Aorta (tissue), 5 donors: ENCODE data around the gene FHAD1. TPM values are rescaled to one million over a fixed set of nuclear protein-coding genes. Genes with fewer than 3 reads are reported as not detected.

Experiments used
- ATAC-seq: fragments of 200-7000 bp; cut with Tn5 transposase; one replicate; pipeline ENCODE4 v1.9.1; 2022; ENCODE audit warnings: moderate library complexity; ENCODE audit not compliant: low FRiP score
- DNase-seq, 2 donors: peaks; one replicate each; pipeline ENCODE4 v3.0.0-alpha.2; 2020
- H3K27ac ChIP-seq, 2 donors: one replicate each; pipeline ENCODE4 v1.5.1; 2013; ENCODE audit warnings: low read length in 2 of 2, mild to moderate bottlenecking in 2 of 2, moderate library complexity in 2 of 2, control low read depth in 1 of 2, inconsistent platforms in 1 of 2, low read depth in 1 of 2
- H3K27me3 ChIP-seq, 2 donors: one replicate each; pipeline ENCODE4 v1.6.1; 2013; ENCODE audit warnings: control low read depth in 1 of 2, low read length in 1 of 2, mild to moderate bottlenecking in 1 of 2, moderate library complexity in 1 of 2; ENCODE audit not compliant: insufficient read depth in 2 of 2, control insufficient read depth in 1 of 2
- H3K36me3 ChIP-seq, 2 donors: one replicate each; pipeline ENCODE4 v1.6.1; 2013; ENCODE audit warnings: control low read depth in 1 of 2, low read length in 1 of 2, mild to moderate bottlenecking in 1 of 2; ENCODE audit not compliant: insufficient read depth in 2 of 2, control insufficient read depth in 1 of 2
- H3K4me1 ChIP-seq, 2 donors: one replicate each; pipeline ENCODE4 v1.6.1; 2013; ENCODE audit warnings: low read length in 2 of 2, control low read depth in 1 of 2, mild to moderate bottlenecking in 1 of 2, moderate library complexity in 1 of 2; ENCODE audit not compliant: insufficient read depth in 2 of 2, control insufficient read depth in 1 of 2
- H3K4me3 ChIP-seq, 2 donors: one replicate each; pipeline ENCODE4 v1.5.1; 2013; ENCODE audit warnings: low read length in 2 of 2, control low read depth in 1 of 2, mild to moderate bottlenecking in 1 of 2
- H3K9me3 ChIP-seq: one replicate; pipeline ENCODE4 v1.6.1; 2013; ENCODE audit warnings: mild to moderate bottlenecking, low read length; ENCODE audit not compliant: control insufficient read depth
- WGBS, 2 donors: extraction: QIAGEN DNeasy Blood & Tissue Kit; methylation state at CpG; one replicate each; pipeline ENCODE4 v1.1.7; 2013; 5-methylcytosine and 5-hydroxymethylcytosine counted together
- intact Hi-C, 2 donors: fragments of 100-400 bp; cut with DNase I; formaldehyde crosslinking; loops; one replicate each; pipeline versions ENCODE4 v1.14.2 to v1.15.0; 2022
- polyA plus RNA-seq, 2 donors: library from polyadenylated mRNA; stranded (reverse); fragments of 200-250 nt; gene quantifications; one replicate each; pipeline ENCODE4 v1.2.3, GENCODE V29; 2013
- total RNA-seq, 2 donors: library from RNA; stranded (reverse); fragmentation: NEBNext Ultra II Directional; extraction: Animal tissue kit (Norgen Biotek cat#: 25700); gene quantifications; one replicate each; pipeline ENCODE4 v1.2.1, GENCODE V29; 2021
- donor health status: healthy with polysubstance abuse.
- donor health status: Bipolar disorder and iron deficiency.
- donor health status: DM: no; HTN: no; CAD: no.
- donor health status: DM: no; HTN: no; CAD: no.
- donor health status: DM: yes; HTN: yes; CAD: no.

Gene FHAD1
- total and polyA plus RNA-seq, 4 donors: 0.03 to 2.7 (median 0.32) TPM; not detected in 1

GRCh38 chr1:15213341-15213821 is 33.6 kb upstream of the FHAD1 start:
- DNase-seq: peak in 1 of 2 donors; percentile 66
- peak; percentile 40 for ATAC-seq
- H3K36me3 ChIP-seq: no peaks in the 10 kb centered on the region
- H3K9me3 ChIP-seq: no peaks in the 10 kb centered on the region
- H3K4me1 ChIP-seq: peaks cover 2 to 7% of the 10 kb centered on the region in 2 donors
- no peak overlapping the region for H3K4me3 ChIP-seq
- 3 to 4% methylated on average over 7 of the region's 7 CpGs for WGBS, 2 donors
- no peaks in the 10 kb centered on the region for H3K27me3 ChIP-seq
- H3K27ac ChIP-seq: peak overlapping the region; percentile 6 to 77
- intact Hi-C loops: loop anchor here (5.0 kb wide), 2 partner anchors 34 to 61 kb away; partner anchors contain the start of genes FHAD1 (in 1 of the 2) and TMEM51 (in 1 of the 2)

DNA sequence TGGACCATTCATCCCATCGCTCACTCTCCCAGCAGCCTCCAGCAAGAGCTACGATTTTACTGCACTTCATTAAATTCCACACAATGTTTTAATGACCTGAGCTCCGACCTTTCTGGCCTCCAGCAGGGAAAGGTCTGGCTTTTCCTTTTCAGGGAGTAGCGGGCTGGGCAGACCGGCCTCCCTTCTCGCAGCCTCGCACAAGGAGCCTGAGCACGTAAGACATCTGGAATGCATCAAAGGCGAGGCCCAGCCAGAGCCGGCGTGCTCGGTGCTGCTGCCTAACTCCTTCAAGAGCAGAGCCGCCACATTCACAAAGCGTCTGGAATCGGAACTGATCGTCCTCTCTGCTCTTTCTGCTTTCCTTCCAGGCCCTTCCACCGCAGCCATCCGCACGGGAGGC is 32.5 kb upstream of the FHAD1 start:
- no peaks in the 10 kb centered on the region for H3K9me3 ChIP-seq
- no peaks in the 10 kb centered on the region for H3K36me3 ChIP-seq
- intact Hi-C loops: loop anchor here (5.0 kb wide), 2 partner anchors 33 to 62 kb away; partner anchors contain the start of genes FHAD1 (in 1 of the 2) and TMEM51 (in 1 of the 2)
- H3K27ac ChIP-seq: peak overlapping the region in 1 of 2 donors; percentile 48
- no peaks in the 10 kb centered on the region for H3K27me3 ChIP-seq
- peak; percentile 37 for ATAC-seq
- H3K4me1 ChIP-seq: peaks cover 0 to 7% of the 10 kb centered on the region in 2 donors
- peak; percentile 67 to 78 for DNase-seq
- H3K4me3 ChIP-seq: no peak overlapping the region
- 39 to 45% methylated on average over 19 of the region's 19 CpGs for WGBS, 2 donors

DNA sequence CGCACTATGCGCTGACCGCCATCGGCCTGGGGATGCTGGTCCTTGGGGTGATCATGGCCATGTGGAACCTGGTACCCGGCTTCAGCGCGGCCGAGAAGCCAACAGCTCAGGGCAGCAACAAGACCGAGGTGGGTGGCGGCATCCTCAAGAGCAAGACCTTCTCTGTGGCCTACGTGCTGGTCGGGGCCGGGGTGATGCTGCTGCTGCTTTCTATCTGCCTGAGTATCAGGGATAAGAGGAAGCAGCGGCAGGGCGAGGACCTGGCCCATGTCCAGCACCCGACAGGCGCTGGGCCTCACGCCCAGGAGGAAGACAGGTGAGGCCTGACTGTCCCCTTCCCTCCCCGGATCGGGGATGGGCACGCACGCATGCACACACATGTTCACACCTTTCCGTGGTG is 31.9 kb upstream of the FHAD1 start:
- intact Hi-C loops: no loop called here
- Histone ChIP-seq H3K27me3 (no peaks in the 10 kb centered on the region), H3K4me1 (peaks cover 0 to 4% of the 10 kb centered on the region in 2 donors), H3K4me3 (no peak overlapping the region), H3K36me3 (no peaks in the 10 kb centered on the region), H3K9me3 (no peaks in the 10 kb centered on the region), H3K27ac (peak overlapping the region in 1 of 2 donors; percentile 48)
- 89 to 91% methylated on average over 23 of the region's 23 CpGs for WGBS, 2 donors
- DNase-seq (peak in 1 of 2 donors; percentile 71), ATAC-seq (no peak)

DNA sequence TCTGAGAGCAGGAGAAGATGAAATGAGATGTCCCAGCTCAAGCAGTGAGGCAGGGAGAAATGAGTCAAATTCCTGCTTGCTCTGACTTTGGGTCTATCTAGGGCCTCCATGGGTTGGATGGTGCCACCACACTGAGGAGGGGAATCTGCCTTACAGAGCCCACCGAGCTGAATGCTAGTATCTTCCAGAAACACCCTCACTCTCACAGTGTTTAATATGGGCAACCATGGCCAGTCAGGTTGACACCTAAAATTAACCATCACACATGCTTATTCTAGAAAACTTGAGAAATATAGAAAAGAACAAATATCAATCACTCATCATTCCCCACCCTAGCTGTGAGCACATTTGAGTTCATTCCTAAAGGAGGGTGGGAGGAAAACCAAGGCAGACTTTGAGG is 29.4 kb upstream of the FHAD1 start:
- DNase-seq: no peak
- Histone ChIP-seq H3K4me3 (no peak overlapping the region), H3K27ac (no peak overlapping the region), H3K27me3 (no peaks in the 10 kb centered on the region), H3K9me3 (no peaks in the 10 kb centered on the region), H3K4me1 (no peaks in the 10 kb centered on the region), H3K36me3 (no peaks in the 10 kb centered on the region)
- intact Hi-C loops: no loop called here
- WGBS, 2 donors: 94 to 100% methylated on average over 1 of the region's 1 CpG
- no peak for ATAC-seq

DNA sequence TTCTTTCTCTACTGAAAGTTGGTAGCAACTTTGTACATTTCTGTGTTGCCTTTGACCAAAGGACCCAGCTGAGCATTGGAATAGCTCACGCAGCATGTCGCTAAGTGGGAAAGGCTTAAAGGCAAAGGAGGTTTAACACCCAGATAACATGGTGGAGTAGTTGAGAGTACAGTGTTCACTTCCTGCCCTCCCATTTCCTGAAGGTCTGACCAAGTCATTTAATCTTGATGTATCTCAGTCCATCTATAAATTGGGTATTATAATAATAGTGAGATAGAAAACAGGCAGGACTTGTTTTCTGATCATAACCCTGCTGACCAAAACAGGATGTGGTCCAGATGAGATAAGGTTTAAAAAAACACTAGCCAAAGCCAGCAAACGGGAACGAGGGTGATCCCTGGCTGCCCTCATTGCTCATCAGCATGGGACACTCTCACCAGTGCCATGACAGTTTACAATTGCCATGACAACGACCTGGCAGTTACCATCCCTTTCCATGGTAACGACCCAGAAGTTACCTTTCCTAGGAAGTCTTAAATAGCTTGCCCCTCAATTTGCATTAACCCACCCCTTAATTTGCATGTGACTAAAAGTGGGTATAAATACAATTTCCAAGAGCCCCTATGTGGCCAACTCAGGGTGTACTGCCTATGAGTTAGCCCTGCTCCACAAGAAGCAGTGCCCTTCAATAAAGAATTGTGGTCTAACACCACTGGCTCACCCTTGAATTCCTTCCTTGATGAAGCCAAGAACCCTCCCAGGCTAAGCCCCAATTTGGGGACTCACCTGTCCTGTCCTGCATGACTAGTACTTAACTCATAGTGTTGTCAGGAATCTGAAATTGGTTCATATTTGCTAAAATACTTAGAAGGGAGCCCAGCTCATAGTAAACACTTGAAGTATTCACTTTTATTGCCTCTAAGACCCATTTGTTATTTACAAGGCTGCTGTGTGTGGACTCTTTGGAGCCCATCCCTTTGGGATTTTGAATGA is 28.4 kb upstream of the FHAD1 start:
- 65 to 69% methylated on average over 6 of the region's 6 CpGs for WGBS, 2 donors
- Histone ChIP-seq H3K36me3 (no peaks in the 10 kb centered on the region), H3K27me3 (no peaks in the 10 kb centered on the region), H3K9me3 (no peaks in the 10 kb centered on the region), H3K4me3 (no peak overlapping the region), H3K27ac (no peak overlapping the region), H3K4me1 (no peaks in the 10 kb centered on the region)
- ATAC-seq (no peak), DNase-seq (no peak)
- intact Hi-C loops: no loop called here

- 91 to 96% methylated on average over 22 of the region's 22 CpGs for WGBS, 2 donors
- Histone ChIP-seq H3K4me3 (no peak overlapping the region), H3K27ac (no peak overlapping the region), H3K27me3 (no peaks in the 10 kb centered on the region), H3K4me1 (no peaks in the 10 kb centered on the region), H3K36me3 (no peaks in the 10 kb centered on the region), H3K9me3 (no peaks in the 10 kb centered on the region)
- intact Hi-C loops: no loop called here
- ATAC-seq: no peak
- DNase-seq: no peak
These were observed 27.6 kb upstream of the FHAD1 start for GRCh38 chr1:15219280-15220023.

DNA sequence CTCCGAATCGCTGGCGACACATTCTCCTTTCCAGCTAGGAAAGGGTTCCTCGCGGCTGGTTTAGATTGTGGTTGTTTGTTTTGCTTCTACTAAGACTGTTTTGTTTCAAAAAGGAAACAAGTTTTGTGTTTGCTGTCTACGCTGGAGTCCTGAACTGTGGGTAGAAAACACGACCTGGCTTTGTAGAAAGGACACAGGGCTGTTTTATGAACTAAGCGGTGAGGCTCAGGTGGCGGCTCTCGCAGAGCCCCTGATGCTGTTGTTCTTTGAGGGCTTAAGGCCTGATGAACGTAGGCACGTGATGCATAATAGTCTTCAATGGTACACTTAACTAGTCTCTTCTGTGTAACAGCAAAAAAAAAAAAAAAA is 27.0 kb upstream of the FHAD1 start:
- Histone ChIP-seq H3K36me3 (no peaks in the 10 kb centered on the region), H3K4me1 (no peaks in the 10 kb centered on the region), H3K27ac (no peak overlapping the region), H3K27me3 (no peaks in the 10 kb centered on the region), H3K9me3 (no peaks in the 10 kb centered on the region), H3K4me3 (no peak overlapping the region)
- ATAC-seq (no peak), DNase-seq (no peak)
- WGBS, 2 donors: 90 to 92% methylated on average over 12 of the region's 12 CpGs
- intact Hi-C loops: no loop called here

GRCh38 chr1:15220825-15221431 is 26.1 kb upstream of the FHAD1 start:
- H3K36me3 ChIP-seq: no peaks in the 10 kb centered on the region
- no peaks in the 10 kb centered on the region for H3K4me1 ChIP-seq
- H3K4me3 ChIP-seq: no peak overlapping the region
- ATAC-seq: no peak
- intact Hi-C loops: no loop called here
- H3K27me3 ChIP-seq: no peaks in the 10 kb centered on the region
- H3K27ac ChIP-seq: no peak overlapping the region
- 75 to 83% methylated on average over 7 of the region's 7 CpGs for WGBS, 2 donors
- no peak for DNase-seq
- no peaks in the 10 kb centered on the region for H3K9me3 ChIP-seq
